ENCODE measurements around the gene EVC2. TPM values are rescaled to one million over a fixed set of nuclear protein-coding genes. Genes with fewer than 3 reads are reported as not detected.

Gene EVC2
- total and polyA plus RNA-seq, 9 of the 15 experiments (the other 6 are each of a cell fraction or from before 2014, with no cell fraction given): 0.03 to 0.55 (median 0.38) TPM; not detected in 1

GRCh38 chr4:5638316-5638715, 70.0 kb downstream of the EVC2 start:
- intact Hi-C loops (cut with micrococcal nuclease) (no loop called here), in situ Hi-C loops (cut with MboI) (no loop called here)
- no peak overlapping the region for H3K4me2 ChIP-seq (ENCODE audit: insufficient read depth, low read length)
- H3K27ac ChIP-seq (ENCODE audit: extremely low read depth, low read depth, low read length): no peak overlapping the region
- H3K4me3 ChIP-seq: no peak overlapping the region
- no peak overlapping the region for H3K9ac ChIP-seq (ENCODE audit: insufficient read depth in 1 of 2, low read depth in 2 of 2, low read length in 2 of 2)
- H3K4me1 ChIP-seq (replicated peaks in 1 of 2; ENCODE audit: control insufficient read depth in 2 of 2, insufficient read depth in 2 of 2, low read length in 2 of 2): no peaks in the 10 kb centered on the region
- ATAC-seq (no peak), FAIRE-seq (no peak), DNase-seq (ENCODE audit: extremely low read depth in 1 of 4, low spot score in 3 of 4) (no peak)
- CTCF ChIA-PET (ENCODE audit: low intra/inter-chr PET ratio): no interaction called here
- BruUV-seq (replicated peaks): no TSS peak
- H3K36me3 ChIP-seq (ENCODE audit: control insufficient read depth, insufficient read depth, low read length): no peaks in the 10 kb centered on the region
- 11% methylated on average over 4 of the region's 4 CpGs for WGBS (ENCODE audit: insufficient coverage, low coverage, missing lambda C conversion rate)
- H4K20me1 ChIP-seq (replicated peaks; ENCODE audit: control insufficient read depth, insufficient read depth, low read length): no peaks in the 10 kb centered on the region
- H3K9me1 ChIP-seq (ENCODE audit: control insufficient read depth, insufficient read depth, low read length): no peaks in the 10 kb centered on the region
- no peaks in the 10 kb centered on the region; the same call in 2 of the 3 replicates for H3K79me2 ChIP-seq (ENCODE audit: control insufficient read depth, insufficient read depth, low read length)
- TF ChIP-seq CEBPG (CRISPR knock-in tag; IDR thresholded peaks at IDR 0.05) (no peak), CEBPG (tag; conservative IDR thresholded peaks at IDR 0.05 in 1 of 2, IDR thresholded peaks at IDR 0.05 in 1 of 2) (no peak), ZNF175 (CRISPR knock-in tag; IDR thresholded peaks at IDR 0.05; ENCODE audit: low read depth) (no peak), SNRNP70 (optimal IDR thresholded peaks at IDR 0.05; ENCODE audit: low read depth, low read length) (no peak), SRSF1 (IDR thresholded peaks at IDR 0.05; ENCODE audit: low read depth, low read length) (no peak), E4F1 (CRISPR knock-in tag; IDR thresholded peaks at IDR 0.05; ENCODE audit: borderline replicate concordance) (no peak), ZNF830 (CRISPR knock-in tag; IDR thresholded peaks at IDR 0.05) (no peak)
- H3K9me3 ChIP-seq (replicated peaks; ENCODE audit: control insufficient read depth, insufficient read depth, low read depth, low read length): no peaks in the 10 kb centered on the region
- no peak overlapping the region for H2AFZ ChIP-seq (ENCODE audit: low read depth, low read length)
- H3K27me3 ChIP-seq (ENCODE audit: control insufficient read depth in 2 of 2, insufficient read depth in 2 of 2, low read length in 2 of 2): no peaks in the 10 kb centered on the region; a peak in 1 of 5 replicates
- POLR2A ChIA-PET: no interaction called here
